Measurements from ENCODE around the gene EFCAB10. TPM values are rescaled to one million over a fixed set of nuclear protein-coding genes. Genes with fewer than 3 reads are reported as not detected.

Gene EFCAB10
- total RNA-seq, 1 experiment from 2014 or later = not detected

- Mint-ChIP-seq H3K36me3 (ENCODE audit: insufficient read depth, unreplicated experiment) (no peaks in the 10 kb centered on the region), H3K27ac (ENCODE audit: unreplicated experiment) (no peak overlapping the region), H3K27me3 (ENCODE audit: unreplicated experiment) (no peaks in the 10 kb centered on the region), H3K9me3 (ENCODE audit: low read depth, unreplicated experiment) (no peaks in the 10 kb centered on the region), H3K4me3 (ENCODE audit: low read depth, unreplicated experiment) (no peak overlapping the region), H3K4me1 (ENCODE audit: low read depth, unreplicated experiment) (no peaks in the 10 kb centered on the region)
- intact Hi-C loops (cut with micrococcal nuclease; ENCODE audit: unreplicated experiment) = no loop called here
- TF ChIP-seq CTCF (IDR thresholded peaks at IDR 0.05; ENCODE audit: unreplicated experiment) = no peak
- CTCF ChIA-PET = no interaction called here
- no peak for DNase-seq
- no TSS peak for BruUV-seq (replicated peaks)
Measured at GRCh38 chr7:105618016-105618296, 36.7 kb upstream of the EFCAB10 start.

- no peaks in the 10 kb centered on the region for H3K4me1 Mint-ChIP-seq (ENCODE audit: low read depth, unreplicated experiment)
- TF ChIP-seq CTCF (IDR thresholded peaks at IDR 0.05; ENCODE audit: unreplicated experiment) = no peak
- CTCF ChIA-PET = no interaction called here
- intact Hi-C loops (cut with micrococcal nuclease; ENCODE audit: unreplicated experiment) = no loop called here
- no peaks in the 10 kb centered on the region for H3K9me3 Mint-ChIP-seq (ENCODE audit: low read depth, unreplicated experiment)
- no TSS peak for BruUV-seq (replicated peaks)
- no peaks in the 10 kb centered on the region for H3K36me3 Mint-ChIP-seq (ENCODE audit: insufficient read depth, unreplicated experiment)
- no peak overlapping the region for H3K27ac Mint-ChIP-seq (ENCODE audit: unreplicated experiment)
- no peaks in the 10 kb centered on the region for H3K27me3 Mint-ChIP-seq (ENCODE audit: unreplicated experiment)
- DNase-seq = no peak
- H3K4me3 Mint-ChIP-seq (ENCODE audit: low read depth, unreplicated experiment) = no peak overlapping the region
Measured at GRCh38 chr7:105617280-105618015, 36.2 kb upstream of the EFCAB10 start.

GRCh38 chr7:105614341-105614840, 33.1 kb upstream of the EFCAB10 start:
- no peak for TF ChIP-seq CTCF (IDR thresholded peaks at IDR 0.05; ENCODE audit: unreplicated experiment)
- Mint-ChIP-seq H3K27me3 (ENCODE audit: unreplicated experiment) (no peaks in the 10 kb centered on the region), H3K4me3 (ENCODE audit: low read depth, unreplicated experiment) (no peak overlapping the region), H3K36me3 (ENCODE audit: insufficient read depth, unreplicated experiment) (no peaks in the 10 kb centered on the region), H3K9me3 (ENCODE audit: low read depth, unreplicated experiment) (no peaks in the 10 kb centered on the region), H3K27ac (ENCODE audit: unreplicated experiment) (no peak overlapping the region), H3K4me1 (ENCODE audit: low read depth, unreplicated experiment) (no peaks in the 10 kb centered on the region)
- CTCF ChIA-PET = no interaction called here
- no peak for DNase-seq
- intact Hi-C loops (cut with micrococcal nuclease; ENCODE audit: unreplicated experiment) = no loop called here
- BruUV-seq (replicated peaks) = no TSS peak

- CTCF ChIA-PET = no interaction called here
Measured at GRCh38 chr7:105613611-105614330, 32.5 kb upstream of the EFCAB10 start.

More at GRCh38 chr7:105613611-105614330, 32.5 kb upstream of the EFCAB10 start:
- BruUV-seq (replicated peaks) = no TSS peak
- DNase-seq = no peak
- no peaks in the 10 kb centered on the region for H3K36me3 Mint-ChIP-seq (ENCODE audit: insufficient read depth, unreplicated experiment)
- TF ChIP-seq CTCF (IDR thresholded peaks at IDR 0.05; ENCODE audit: unreplicated experiment) = no peak
- no peaks in the 10 kb centered on the region for H3K27me3 Mint-ChIP-seq (ENCODE audit: unreplicated experiment)
- H3K9me3 Mint-ChIP-seq (ENCODE audit: low read depth, unreplicated experiment) = no peaks in the 10 kb centered on the region
- no peak overlapping the region for H3K4me3 Mint-ChIP-seq (ENCODE audit: low read depth, unreplicated experiment)
- intact Hi-C loops (cut with micrococcal nuclease; ENCODE audit: unreplicated experiment) = no loop called here
- no peaks in the 10 kb centered on the region for H3K4me1 Mint-ChIP-seq (ENCODE audit: low read depth, unreplicated experiment)
- H3K27ac Mint-ChIP-seq (ENCODE audit: unreplicated experiment) = no peak overlapping the region

Data from Calu3 (cell line).